H1 (cell line): ENCODE measurements around the gene WNT11. TPM values are rescaled to one million over a fixed set of nuclear protein-coding genes. Genes with fewer than 3 reads are reported as not detected.

Experiments used
- CTCF ChIA-PET: fragments of 300-600 bp; sonication (Branson Sonifier 250); formaldehyde crosslinking; loops from one replicate; lab custom pipeline; 2021; ENCODE audit not compliant: partially characterized antibody; lab: Charles Lee
- POLR2A ChIA-PET: fragments of 300-600 bp; sonication (Branson Sonifier 250); formaldehyde crosslinking; loops from one replicate; lab custom pipeline; 2021; ENCODE audit warnings: inconsistent platforms; ENCODE audit not compliant: partially characterized antibody; lab: Charles Lee
- DNase-seq, 2 experiments: peaks; one replicate each; pipeline versions ENCODE4 v3.0.0 to v3.0.0-alpha.2; 2010 to 2022; ENCODE audit warnings: low spot score in 2 of 2, low read depth in 1 of 2, mixed read lengths in 1 of 2
- FAIRE-seq: peaks from 2 replicates; lab custom pipeline; 2011; peaks lifted over from hg19 to GRCh38; lab: Jason Lieb, UNC
- H2AFZ ChIP-seq: 2 replicates; pipeline ENCODE4 v1.8.1; 2012; ENCODE audit warnings: low read length, inconsistent platforms
- H2AK5ac ChIP-seq: 2 replicates; pipeline ENCODE4 v1.6.1; 2013; ENCODE audit warnings: low read depth, low read length
- H2BK120ac ChIP-seq: replicated peaks from 2 replicates; pipeline ENCODE3; 2013; ENCODE audit warnings: low read depth, low read length, inconsistent platforms
- H2BK12ac ChIP-seq: 2 replicates; pipeline ENCODE4 v1.6.1; 2013; ENCODE audit warnings: low read depth, low read length
- H2BK15ac ChIP-seq: 2 replicates; pipeline ENCODE4 v1.6.1; 2013; ENCODE audit warnings: low read length
- H2BK20ac ChIP-seq: 2 replicates; pipeline ENCODE4 v1.6.1; 2013; ENCODE audit warnings: low read length
- H2BK5ac ChIP-seq: 2 replicates; pipeline ENCODE4 v1.6.1; 2013; ENCODE audit warnings: low read depth, low read length
- H3K14ac ChIP-seq: 2 replicates; pipeline ENCODE4 v1.6.1; 2013; ENCODE audit warnings: inconsistent platforms; ENCODE audit not compliant: insufficient read length
- H3K18ac ChIP-seq: 2 replicates; pipeline ENCODE4 v1.6.1; 2013; ENCODE audit warnings: low read length; ENCODE audit errors: extremely low read depth
- H3K23ac ChIP-seq: 2 replicates; pipeline ENCODE4 v1.6.1; 2013; ENCODE audit warnings: inconsistent platforms; ENCODE audit not compliant: insufficient read length
- H3K23me2 ChIP-seq: 2 replicates; pipeline ENCODE4 v1.6.1; 2013; ENCODE audit warnings: low read depth, low read length
- H3K27ac ChIP-seq: 2 replicates; pipeline ENCODE4 v1.6.1; 2011; ENCODE audit warnings: low read depth, low read length, inconsistent platforms
- H3K27me3 ChIP-seq, 4 experiments: replicated peaks in 1 of 4; 1 replicate in 1 of 4; 2 replicates in 3 of 4; pipeline versions ENCODE4 v1.6.1 to v1.8.1; 2011 to 2013; ENCODE audit warnings: low read length in 3 of 4, mild to moderate bottlenecking in 3 of 4, inconsistent platforms in 2 of 4, mixed read lengths in 2 of 4, moderate library complexity in 1 of 4; ENCODE audit not compliant: control insufficient read depth in 3 of 4, insufficient read depth in 3 of 4; ENCODE audit errors: extremely low read depth in 1 of 4
- H3K36me3 ChIP-seq, 4 experiments: 2 replicates each; pipeline versions ENCODE4 v1.6.1 to v1.8.1; 2011 to 2013; ENCODE audit warnings: mild to moderate bottlenecking in 4 of 4, low read length in 3 of 4, moderate library complexity in 2 of 4, control low read depth in 1 of 4, inconsistent platforms in 1 of 4; ENCODE audit not compliant: insufficient read depth in 4 of 4, control insufficient read depth in 2 of 4
- H3K4ac ChIP-seq: replicated peaks from 2 replicates; pipeline ENCODE3; 2013; ENCODE audit warnings: low read length, low read depth, mixed read lengths, inconsistent platforms; ENCODE audit not compliant: insufficient read length
- H3K4me1 ChIP-seq, 4 experiments: replicated peaks in 1 of 4; 1 replicate in 1 of 4; 2 replicates in 3 of 4; pipeline versions ENCODE4 v1.6.1 to v1.8.1; 2011 to 2013; ENCODE audit warnings: low read length in 3 of 4, inconsistent platforms in 2 of 4, mixed read lengths in 1 of 4; ENCODE audit not compliant: insufficient read depth in 4 of 4, control insufficient read depth in 3 of 4
- H3K4me2 ChIP-seq, 2 experiments: 2 replicates each; pipeline versions ENCODE4 v1.6.1 to v1.8.1; 2011 to 2013; ENCODE audit warnings: low read depth in 2 of 2, low read length in 2 of 2, control low read depth in 1 of 2, inconsistent platforms in 1 of 2, mild to moderate bottlenecking in 1 of 2; ENCODE audit not compliant: insufficient read depth in 1 of 2
- H3K4me3 ChIP-seq, 4 experiments: fragments of 200-600, 300-600 bp in 1 of 4; sonication (generic), shearing (Covaris generic), sonication (Bioruptor Twin) in 1 of 4; 2 replicates each; pipeline versions ENCODE4 v1.5.1 to v1.8.1; 2011 to 2016; ENCODE audit warnings: low read length in 4 of 4, low read depth in 3 of 4, control low read depth in 2 of 4, inconsistent platforms in 2 of 4, mild to moderate bottlenecking in 2 of 4, mixed read lengths in 1 of 4, moderate library complexity in 1 of 4; ENCODE audit not compliant: insufficient read depth in 2 of 4; ENCODE audit errors: extremely low read depth in 1 of 4
- H3K56ac ChIP-seq: replicated peaks from 2 replicates; pipeline ENCODE3; 2013; ENCODE audit warnings: low read depth, mild to moderate bottlenecking, mixed read lengths, low read length, inconsistent platforms; ENCODE audit not compliant: insufficient read length
- H3K79me1 ChIP-seq: 2 replicates; pipeline ENCODE4 v1.6.1; 2013; ENCODE audit warnings: low read depth, low read length, control low read depth
- H3K79me2 ChIP-seq, 2 experiments: 2 replicates each; pipeline versions ENCODE4 v1.6.1 to v1.8.1; 2012 to 2013; ENCODE audit warnings: low read length in 2 of 2, mild to moderate bottlenecking in 2 of 2, inconsistent platforms in 1 of 2; ENCODE audit not compliant: insufficient read depth in 2 of 2, control insufficient read depth in 1 of 2
- H3K9ac ChIP-seq, 4 experiments: replicated peaks in 1 of 4; 1 replicate in 1 of 4; 2 replicates in 3 of 4; pipeline versions ENCODE4 v1.6.1 to v1.8.1; 2011 to 2013; ENCODE audit warnings: low read depth in 3 of 4, low read length in 3 of 4, control low read depth in 2 of 4, mild to moderate bottlenecking in 2 of 4, moderate library complexity in 2 of 4, inconsistent platforms in 1 of 4; ENCODE audit errors: extremely low read depth in 1 of 4
- H3K9me3 ChIP-seq, 2 experiments: 2 replicates each; pipeline versions ENCODE4 v1.6.1 to v1.8.1; 2012 to 2013; ENCODE audit warnings: mild to moderate bottlenecking in 2 of 2, moderate library complexity in 2 of 2, control low read depth in 1 of 2, inconsistent platforms in 1 of 2, low read depth in 1 of 2, low read length in 1 of 2, mixed read lengths in 1 of 2; ENCODE audit not compliant: insufficient read depth in 2 of 2
- H4K20me1 ChIP-seq, 2 experiments: replicated peaks in 1 of 2; 2 replicates each; pipeline versions ENCODE3 to v1.8.1; 2011 to 2013; ENCODE audit warnings: inconsistent platforms in 2 of 2, low read length in 2 of 2, mild to moderate bottlenecking in 1 of 2; ENCODE audit not compliant: insufficient read depth in 2 of 2, control insufficient read depth in 1 of 2
- H4K5ac ChIP-seq: 2 replicates; pipeline ENCODE4 v1.6.1; 2013; ENCODE audit warnings: low read length, low read depth, mixed read lengths, inconsistent platforms; ENCODE audit not compliant: insufficient read length
- H4K8ac ChIP-seq: 2 replicates; pipeline ENCODE4 v1.8.0; 2013; ENCODE audit warnings: mild to moderate bottlenecking, moderate library complexity, low read length, inconsistent platforms; ENCODE audit not compliant: insufficient read depth; ENCODE audit errors: extremely low read depth
- H4K91ac ChIP-seq: replicated peaks from 2 replicates; pipeline ENCODE3; 2013; ENCODE audit warnings: low read length, mixed read lengths, inconsistent platforms; ENCODE audit not compliant: insufficient read length
- BCL11A ChIP-seq, 2 experiments: IDR thresholded peaks; one replicate each; pipeline ENCODE4 v1.6.1; 2011; ENCODE audit warnings: low read depth in 2 of 2, low read length in 2 of 2, mild to moderate bottlenecking in 2 of 2
- CHD2 ChIP-seq: IDR thresholded peaks from 2 replicates; pipeline ENCODE4 v1.6.1; 2012; ENCODE audit warnings: low read length, improper control_type of control experiment
- FOSL1 ChIP-seq: IDR thresholded peaks from 2 replicates; pipeline ENCODE4 v1.6.1; 2011; ENCODE audit warnings: mild to moderate bottlenecking, low read depth, low read length, moderate library complexity; ENCODE audit not compliant: insufficient read depth
- POU5F1 ChIP-seq: IDR thresholded peaks from 2 replicates; pipeline ENCODE4 v1.6.1; 2011; ENCODE audit warnings: low read depth, mild to moderate bottlenecking, low read length, moderate library complexity
- RXRA ChIP-seq: IDR thresholded peaks from 2 replicates; pipeline ENCODE4 v1.6.1; 2011; ENCODE audit warnings: low read depth, mild to moderate bottlenecking, low read length, moderate library complexity; ENCODE audit not compliant: insufficient read depth
- SIRT6 ChIP-seq: IDR thresholded peaks from one replicate; pipeline ENCODE4 v1.7.1; 2012; ENCODE audit warnings: low read length, inconsistent platforms
- SP4 ChIP-seq: IDR thresholded peaks from 2 replicates; pipeline ENCODE4 v1.6.1; 2012; ENCODE audit warnings: low read length, inconsistent platforms
- YY1 ChIP-seq: IDR thresholded peaks from 2 replicates; pipeline ENCODE4 v1.6.1; 2011; ENCODE audit warnings: low read depth, mild to moderate bottlenecking, low read length
- WGBS, 2 experiments: shearing (Covaris generic) in 1 of 2; methylation state at CpG; one replicate each; pipeline versions ENCODE4 v1.1.6 to v1.1.7; 2013 to 2015; ENCODE audit warnings: low lambda C conversion rate in 2 of 2, mixed read lengths in 2 of 2, inconsistent platforms in 1 of 2, low coverage in 1 of 2, missing lambda C conversion rate in 1 of 2; ENCODE audit not compliant: insufficient replicate concordance in 2 of 2, insufficient coverage in 1 of 2, insufficient read length in 1 of 2; ENCODE audit errors: extremely low coverage in 1 of 2, missing lambda C conversion rate in 1 of 2; 5-methylcytosine and 5-hydroxymethylcytosine counted together
- polyA plus RNA-seq, 7 experiments: library from polyadenylated mRNA; depleted of rRNA in 3 of 7; stranded (reverse) in 5 of 7; unstranded in 2 of 7; fragments of >200 nt in 5 of 7; fragments of 200-250 nt in 2 of 7; gene quantifications; 1 replicate in 5 of 7; 2 replicates in 1 of 7; 4 replicates in 1 of 7; pipeline versions ENCODE4 v1.2.1 to v1.2.3, GENCODE V29; 2011 to 2013; ENCODE audit warnings: missing spikeins in 2 of 7, mixed read lengths in 2 of 7
- total RNA-seq: library from RNA; stranded (reverse); fragmentation: NEBNext Ultra II Directional; extraction: Animal tissue kit (Norgen Biotek cat#: 25700); gene quantifications from 2 replicates; pipeline ENCODE4 v1.2.1, GENCODE V29; 2021
- TF ChIP-seq, protein P1 (sequence below): IDR thresholded peaks from 2 replicates; pipeline ENCODE4 v1.6.1; 2011; ENCODE audit warnings: low read depth, mild to moderate bottlenecking, low read length; ENCODE audit not compliant: insufficient read depth

WNT11 gene
- total and polyA plus RNA-seq, 2 of the 8 experiments (the other 6 are each of a cell fraction or from before 2014, with no cell fraction given) = 0.11 to 0.45 TPM

- H3K79me1 ChIP-seq = no peaks in the 10 kb centered on the region
- H4K5ac ChIP-seq = no peak overlapping the region
- no peaks in the 10 kb centered on the region for H3K36me3 ChIP-seq
- no peak for FAIRE-seq
- H2AK5ac ChIP-seq = no peak overlapping the region
- peaks cover 0 to 8% (median 3%) of the 10 kb centered on the region in 4 experiments; a peak in 5 of 7 replicates for H3K4me1 ChIP-seq
- no peaks in the 10 kb centered on the region for H3K79me2 ChIP-seq
- H3K23ac ChIP-seq = no peak overlapping the region
- H3K4me2 ChIP-seq = no peak overlapping the region
- CTCF ChIA-PET = interaction anchor here (1.1 to 8.4 kb wide), 11 partner anchors 8 to 101 kb away, joined by 3 to 77 read pairs (median 5); no protein-coding TSS in a partner anchor
- no peaks in the 10 kb centered on the region for H3K9me3 ChIP-seq
- no peak overlapping the region for H2BK15ac ChIP-seq
- H3K27me3 ChIP-seq = no peaks in the 10 kb centered on the region
- POLR2A ChIA-PET = interaction anchor here (0.8 to 1.1 kb wide), 3 partner anchors 10 to 18 kb away, joined by 3 to 4 read pairs (median 3); no protein-coding TSS in a partner anchor
- H3K23me2 ChIP-seq = no peaks in the 10 kb centered on the region
- no peak overlapping the region for H2BK5ac ChIP-seq
- no peak for DNase-seq
- no peak overlapping the region for H3K56ac ChIP-seq
- H2BK120ac ChIP-seq = no peak overlapping the region
- no peak overlapping the region for H3K27ac ChIP-seq
- H3K4ac ChIP-seq = no peak overlapping the region
- H3K18ac ChIP-seq = no peak overlapping the region
- WGBS, 2 experiments = 87% methylated on average over 9 of the region's 9 CpGs; no CpG with 5 or more reads in 1 of the 2 experiments
- no peaks in the 10 kb centered on the region for H4K20me1 ChIP-seq
- no peak overlapping the region for H3K14ac ChIP-seq
- no peak overlapping the region for H2BK20ac ChIP-seq
- H2AFZ ChIP-seq = no peak overlapping the region
- no peak overlapping the region for H2BK12ac ChIP-seq
- H3K9ac ChIP-seq = no peak overlapping the region
- no peak for TF ChIP-seq BCL11A (IDR thresholded peaks at IDR 0.05; ENCODE audit: low read depth in 2 of 2, low read length in 2 of 2)
- no peak for TF ChIP-seq RXRA
- no peak for TF ChIP-seq SIRT6
- TF ChIP-seq YY1 = no peak
- TF ChIP-seq SP4 = no peak
- TF ChIP-seq CHD2 = no peak
- TF ChIP-seq, protein P1, sequence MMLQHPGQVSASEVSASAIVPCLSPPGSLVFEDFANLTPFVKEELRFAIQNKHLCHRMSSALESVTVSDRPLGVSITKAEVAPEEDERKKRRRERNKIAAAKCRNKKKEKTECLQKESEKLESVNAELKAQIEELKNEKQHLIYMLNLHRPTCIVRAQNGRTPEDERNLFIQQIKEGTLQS = no peak
- no peak for TF ChIP-seq FOSL1
- TF ChIP-seq POU5F1 = no peak
- H4K91ac ChIP-seq = no peak overlapping the region
- H4K8ac ChIP-seq = no peak overlapping the region
- no peak overlapping the region for H3K4me3 ChIP-seq
These were observed 47.1 kb upstream of the WNT11 start for GRCh38 chr11:76253416-76253815.
